ENCODE measurements around the gene LRRC41.
"Not testable (repeated sequence)": the region's sequence is repeated elsewhere in the genome, so short reads cannot be mapped to it uniquely, and the experiment has no call there.

The LRRC41 gene

GRCh38 chr1:46231231-46231630 lies 72.2 kb downstream of the LRRC41 start:
- not testable (repeated sequence) for H3K4me1 ChIP-seq (ENCODE audit: control insufficient read depth in 2 of 2, insufficient read depth in 1 of 2, low read depth in 1 of 2, low read length in 2 of 2); H3K18ac ChIP-seq (ENCODE audit: low read length); H2BK12ac ChIP-seq (ENCODE audit: low read length); H2AK5ac ChIP-seq (ENCODE audit: low read depth, low read length); H3K27me3 ChIP-seq (ENCODE audit: control insufficient read depth in 3 of 3, insufficient read depth in 3 of 3, low read depth in 1 of 3, low read length in 3 of 3); H3K4me3 ChIP-seq (ENCODE audit: low read length in 2 of 2); H2BK15ac ChIP-seq (ENCODE audit: low read length); DNase-seq (ENCODE audit: low spot score); H3K79me1 ChIP-seq (ENCODE audit: low read depth, low read length); H2BK120ac ChIP-seq (ENCODE audit: low read depth, low read length); H3K36me3 ChIP-seq (replicated peaks in 1 of 2; ENCODE audit: control insufficient read depth in 2 of 2, insufficient read depth in 2 of 2, low read length in 2 of 2); H3K23ac ChIP-seq (ENCODE audit: low read depth, low read length, poor library complexity); H3K4me2 ChIP-seq (ENCODE audit: insufficient read depth, low read length, poor library complexity, severe bottlenecking); H2BK5ac ChIP-seq (ENCODE audit: low read length); H3K4ac ChIP-seq (ENCODE audit: low read length); H3K9ac ChIP-seq (ENCODE audit: low read depth, low read length, poor library complexity); H4K91ac ChIP-seq (ENCODE audit: low read depth, low read length, poor library complexity); H2AFZ ChIP-seq (ENCODE audit: low read length); H3K14ac ChIP-seq (ENCODE audit: low read length); H3K27ac ChIP-seq (replicated peaks; ENCODE audit: low read length); H4K8ac ChIP-seq (ENCODE audit: low read depth, low read length); H3K9me3 ChIP-seq (replicated peaks in 1 of 2; ENCODE audit: control insufficient read depth in 2 of 2, insufficient read depth in 1 of 2, low read depth in 1 of 2, low read length in 2 of 2)
- WGBS, 2 donors (ENCODE audit: extremely low coverage in 2 of 2, insufficient read length in 2 of 2, insufficient replicate concordance in 1 of 2): no CpG with 5 or more reads among the region's 3 CpGs
